ENCODE data around the gene MGRN1. TPM values are rescaled to one million over a fixed set of nuclear protein-coding genes. Genes with fewer than 3 reads are reported as not detected.

The MGRN1 gene
- total and polyA plus RNA-seq, 11 donors = 17.9 to 75.0 (median 38.0) TPM

- no peak for TF ChIP-seq CTCF (IDR thresholded peaks at IDR 0.05)
- TF ChIP-seq POLR2A (IDR thresholded peaks at IDR 0.05) = no peak
- H3K27ac ChIP-seq = no peak overlapping the region
- intact Hi-C loops (cut with DNase I) = loop anchor here in 7 of 10 donors (5.0 to 10.0 kb wide), 3 partner anchors 74 to 84 kb away; no protein-coding TSS in a partner anchor
- no peak overlapping the region for H3K4me3 ChIP-seq
- no peak for ATAC-seq
- H3K27me3 ChIP-seq = no peaks in the 10 kb centered on the region
- 67 to 84% (median 76%) methylated on average over 2 of the region's 2 CpGs for WGBS, 4 donors
- no peaks in the 10 kb centered on the region for H3K4me1 ChIP-seq
- DNase-seq = no peak
- H3K9me3 ChIP-seq = peaks cover 0 to 8% (median 0%) of the 10 kb centered on the region in 12 donors
- H3K36me3 ChIP-seq = no peaks in the 10 kb centered on the region
Measured at GRCh38 chr16:4588386-4588785, 36.2 kb upstream of the MGRN1 start.

GRCh38 chr16:4588961-4589360 lies 35.7 kb upstream of the MGRN1 start:
- WGBS, 4 donors = 92 to 97% (median 95%) methylated on average over 6 of the region's 6 CpGs
- intact Hi-C loops (cut with DNase I) = loop anchor here in 7 of 10 donors (5.0 to 10.0 kb wide), 3 partner anchors 74 to 84 kb away; no protein-coding TSS in a partner anchor
- ATAC-seq (no peak), DNase-seq (no peak)
- TF ChIP-seq POLR2A (IDR thresholded peaks at IDR 0.05) (no peak), CTCF (IDR thresholded peaks at IDR 0.05) (no peak)
- Histone ChIP-seq H3K27me3 (no peaks in the 10 kb centered on the region), H3K4me3 (no peak overlapping the region), H3K36me3 (no peaks in the 10 kb centered on the region), H3K4me1 (no peaks in the 10 kb centered on the region), H3K27ac (no peak overlapping the region), H3K9me3 (peaks cover 0 to 8% (median 0%) of the 10 kb centered on the region in 12 donors)

GRCh38 chr16:4591191-4591590 lies 33.4 kb upstream of the MGRN1 start:
- peaks cover 0 to 8% (median 0%) of the 10 kb centered on the region in 12 donors for H3K9me3 ChIP-seq
- 63 to 73% (median 70%) methylated on average over 6 of the region's 6 CpGs for WGBS, 4 donors
- intact Hi-C loops (cut with DNase I) = no loop called here
- no peak overlapping the region for H3K4me3 ChIP-seq
- ATAC-seq (no peak), DNase-seq (no peak)
- TF ChIP-seq CTCF (IDR thresholded peaks at IDR 0.05) (no peak), POLR2A (IDR thresholded peaks at IDR 0.05) (no peak)
- no peak overlapping the region for H3K27ac ChIP-seq
- H3K27me3 ChIP-seq = no peaks in the 10 kb centered on the region
- no peaks in the 10 kb centered on the region for H3K4me1 ChIP-seq
- H3K36me3 ChIP-seq = no peaks in the 10 kb centered on the region

DNA sequence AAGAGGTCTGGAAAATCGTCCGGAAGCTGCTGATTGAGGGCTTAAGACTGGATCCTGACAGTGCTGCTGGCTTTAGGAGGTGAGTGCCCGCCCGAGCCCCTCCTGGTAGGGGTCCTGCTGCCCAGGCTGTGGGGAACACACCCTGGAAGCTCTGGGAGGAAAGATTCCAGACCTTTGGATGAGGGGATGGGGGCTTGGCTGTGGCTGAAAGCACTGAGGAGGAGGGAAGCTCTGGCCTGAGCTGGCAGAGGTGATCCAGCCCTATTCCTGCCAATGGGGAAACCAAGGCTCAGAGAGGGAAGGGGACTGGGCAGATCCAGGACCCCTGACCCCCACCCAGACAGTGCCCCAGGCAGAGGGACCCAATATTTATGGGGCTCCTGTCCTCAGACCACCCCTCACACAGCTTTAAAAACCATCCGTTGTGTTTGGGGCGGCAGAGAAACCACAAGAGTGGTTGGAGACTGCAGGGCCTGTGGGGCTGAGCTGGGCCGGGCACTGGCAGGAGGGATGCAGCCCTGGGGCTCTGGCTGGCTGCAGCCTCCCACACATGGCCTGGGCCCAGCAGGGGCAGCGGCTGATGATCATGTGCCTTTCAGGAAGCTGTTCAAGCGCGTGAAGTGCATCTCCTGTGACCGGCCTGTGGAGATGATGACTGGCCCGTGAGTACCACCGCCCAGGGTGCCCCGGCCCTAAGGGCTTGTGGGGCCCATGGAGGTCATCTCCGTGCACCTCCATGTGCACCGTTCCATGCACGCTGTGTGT lies 32.7 kb upstream of the MGRN1 start:
- no peak for TF ChIP-seq POLR2A (IDR thresholded peaks at IDR 0.05)
- TF ChIP-seq CTCF (IDR thresholded peaks at IDR 0.05) = no peak

More for the DNA sequence above, 32.7 kb upstream of the MGRN1 start:
- DNase-seq (no peak), ATAC-seq (no peak)
- intact Hi-C loops (cut with DNase I) = no loop called here
- WGBS, 4 donors = 78 to 84% (median 81%) methylated on average over 14 to 17 of the region's 17 CpGs
- no peaks in the 10 kb centered on the region for H3K4me1 ChIP-seq
- no peaks in the 10 kb centered on the region for H3K27me3 ChIP-seq
- no peaks in the 10 kb centered on the region for H3K36me3 ChIP-seq
- H3K9me3 ChIP-seq = peaks cover 0 to 8% (median 0%) of the 10 kb centered on the region in 12 donors
- no peak overlapping the region for H3K4me3 ChIP-seq
- H3K27ac ChIP-seq = no peak overlapping the region
